ENCODE measurements around the gene KMT2C. TPM values are rescaled to one million over a fixed set of nuclear protein-coding genes. Genes with fewer than 3 reads are reported as not detected.
"Not testable (repeated sequence)": the region's sequence is repeated elsewhere in the genome, so short reads cannot be mapped to it uniquely, and the experiment has no call there.

The KMT2C gene
- total RNA-seq, 4 donors from 2014 or later, result 44.1 to 67.6 (median 63.9) TPM

DNA sequence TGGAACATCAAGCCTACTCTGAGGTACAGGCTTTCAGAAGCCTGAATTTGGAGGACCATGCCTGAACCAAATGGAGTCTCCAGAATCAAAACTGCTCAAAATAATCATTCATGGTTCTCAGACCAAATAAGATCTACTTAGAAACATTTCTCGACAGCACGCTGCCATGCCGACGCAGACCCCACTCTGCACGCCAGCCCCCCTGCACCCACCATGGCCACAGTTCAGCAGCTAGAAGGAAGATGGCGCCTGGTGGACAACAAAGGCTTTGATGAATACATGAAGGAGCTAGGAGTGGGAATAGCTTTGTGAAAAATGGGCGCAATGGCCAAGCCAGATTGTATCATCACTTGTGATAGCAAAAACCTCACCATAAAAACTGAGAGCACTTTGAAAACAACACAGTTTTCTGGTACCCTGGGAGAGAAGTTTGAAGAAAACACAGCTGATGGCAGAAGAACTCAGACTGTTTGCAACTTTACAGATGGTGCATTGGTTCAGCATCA, 6.6 kb upstream of the KMT2C start:
- in situ Hi-C loops (cut with MboI; ENCODE audit: low sequenced_read_pairs in 4 of 4) (no loop called here), intact Hi-C loops (cut with DNase I; ENCODE audit: low total_unique reads) (no loop called here)
- H3K36me3 ChIP-seq, result no peaks in the 10 kb centered on the region
- no peaks in the 10 kb centered on the region for H3K27me3 ChIP-seq
- H3K4me3 ChIP-seq, result no peak overlapping the region
- H3K4me1 ChIP-seq, result peaks cover 0 to 11% of the 10 kb centered on the region in 2 donors
- H3K27ac ChIP-seq, result no peak overlapping the region
- TF ChIP-seq POLR2A (IDR thresholded peaks at IDR 0.05), result no peak
- TF ChIP-seq CTCF (IDR thresholded peaks at IDR 0.05 in 4 of 5, conservative IDR thresholded peaks at IDR 0.05 in 1 of 5), result no peak
- DNase-seq (no peak), ATAC-seq (no peak)
- no peaks in the 10 kb centered on the region for H3K9me3 ChIP-seq

DNA sequence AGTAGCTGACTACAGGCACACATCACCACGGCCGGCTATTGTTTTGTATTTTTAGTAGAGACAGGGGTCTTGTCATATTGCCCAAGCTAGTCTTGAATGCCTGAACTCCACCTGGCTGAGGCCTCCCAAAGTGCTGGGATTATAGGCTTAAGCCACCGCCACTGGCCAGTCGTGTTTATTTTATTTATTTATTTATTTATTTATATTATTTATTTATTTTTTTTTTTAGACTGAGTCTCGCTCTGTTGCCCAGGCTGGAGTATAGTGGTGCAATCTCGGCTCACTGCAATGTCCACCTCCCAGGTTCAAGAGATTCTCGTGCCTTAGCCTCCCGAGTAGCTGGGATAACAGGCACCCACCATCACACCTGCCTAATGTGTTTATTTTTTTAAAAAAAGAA, 6.0 kb upstream of the KMT2C start:
- H3K27me3 ChIP-seq; H3K27ac ChIP-seq; intact Hi-C loops (cut with DNase I; ENCODE audit: low total_unique reads); in situ Hi-C loops (cut with MboI; ENCODE audit: low sequenced_read_pairs in 4 of 4); H3K9me3 ChIP-seq; ATAC-seq; H3K36me3 ChIP-seq; DNase-seq; H3K4me3 ChIP-seq: not testable (repeated sequence)
- peaks cover 0 to 15% of the 10 kb centered on the region in 2 donors for H3K4me1 ChIP-seq

GRCh38 chr7:152441168-152441567, 5.4 kb upstream of the KMT2C start:
- H3K9me3 ChIP-seq; H3K4me3 ChIP-seq; H3K27me3 ChIP-seq; H3K27ac ChIP-seq; H3K36me3 ChIP-seq; in situ Hi-C loops (cut with MboI; ENCODE audit: low sequenced_read_pairs in 4 of 4); DNase-seq; ATAC-seq; intact Hi-C loops (cut with DNase I; ENCODE audit: low total_unique reads): not testable (repeated sequence)
- peaks cover 0 to 15% of the 10 kb centered on the region in 2 donors for H3K4me1 ChIP-seq

- Histone ChIP-seq H3K27ac (peak overlapping the region; percentile 88 to 99 (median 91)), H3K4me3 (peak overlapping the region in 1 of 4 donors; percentile 28), H3K4me1 (peaks cover 8 to 23% of the 10 kb centered on the region in 2 donors)
- H3K27me3 ChIP-seq; DNase-seq; ATAC-seq; in situ Hi-C loops (cut with MboI; ENCODE audit: low sequenced_read_pairs in 4 of 4); H3K9me3 ChIP-seq; H3K36me3 ChIP-seq: not testable (repeated sequence)
- intact Hi-C loops (cut with DNase I; ENCODE audit: low total_unique reads), result loop anchor here (10.0 kb wide), 1 partner anchor 267 kb away; no protein-coding TSS in a partner anchor
Measured at GRCh38 chr7:152438017-152438416, 2.2 kb upstream of the KMT2C start.

GRCh38 chr7:152436931-152437575, 1.2 kb upstream of the KMT2C start:
- ATAC-seq; DNase-seq; H3K36me3 ChIP-seq; in situ Hi-C loops (cut with MboI; ENCODE audit: low sequenced_read_pairs in 4 of 4); H3K27me3 ChIP-seq; H3K9me3 ChIP-seq: not testable (repeated sequence)
- peak overlapping the region; percentile 88 to 99 (median 91) for H3K27ac ChIP-seq
- intact Hi-C loops (cut with DNase I; ENCODE audit: low total_unique reads), result loop anchor here (1.0 to 10.0 kb wide), 2 partner anchors 26 to 268 kb away; no protein-coding TSS in a partner anchor
- H3K4me3 ChIP-seq, result peak overlapping the region; percentile 53 to 99 (median 58)
- H3K4me1 ChIP-seq, result peaks cover 17 to 32% of the 10 kb centered on the region in 2 donors

- peak; percentile 66 to 70 for ATAC-seq
- Histone ChIP-seq H3K9me3 (no peaks in the 10 kb centered on the region), H3K4me3 (peak overlapping the region; percentile 60 to 99 (median 82)), H3K36me3 (no peaks in the 10 kb centered on the region), H3K27ac (peak overlapping the region; percentile 92 to 100 (median 99)), H3K27me3 (no peaks in the 10 kb centered on the region), H3K4me1 (peaks cover 24 to 40% of the 10 kb centered on the region in 2 donors)
- in situ Hi-C loops (cut with MboI; ENCODE audit: low sequenced_read_pairs in 4 of 4), result no loop called here
- TF ChIP-seq CTCF (IDR thresholded peaks at IDR 0.05 in 4 of 5, conservative IDR thresholded peaks at IDR 0.05 in 1 of 5) (no peak), POLR2A (IDR thresholded peaks at IDR 0.05) (peak; percentile 57 to 59)
- intact Hi-C loops (cut with DNase I; ENCODE audit: low total_unique reads), result loop anchor here (1.0 to 10.0 kb wide), 2 partner anchors 27 to 268 kb away; no protein-coding TSS in a partner anchor
- peak; percentile 90 to 94 for DNase-seq
Measured at GRCh38 chr7:152436111-152436930, 518 bp upstream of the KMT2C start.

GRCh38 chr7:152434511-152435383, 1.1 kb downstream of the KMT2C start:
- ATAC-seq (peak; percentile 21), DNase-seq (peak in 1 of 2 donors; percentile 52)
- H3K36me3 ChIP-seq; in situ Hi-C loops (cut with MboI; ENCODE audit: low sequenced_read_pairs in 4 of 4); H3K9me3 ChIP-seq; H3K27me3 ChIP-seq: not testable (repeated sequence)
- peak overlapping the region; percentile 71 to 99 (median 92) for H3K4me3 ChIP-seq
- H3K27ac ChIP-seq, result peak overlapping the region; percentile 99 to 100 (median 100)
- intact Hi-C loops (cut with DNase I; ENCODE audit: low total_unique reads), result loop anchor here (2.0 to 10.0 kb wide), 2 partner anchors 98 to 270 kb away; no protein-coding TSS in a partner anchor
- peaks cover 40 to 54% of the 10 kb centered on the region in 2 donors for H3K4me1 ChIP-seq

Data from gastrocnemius medialis (tissue), 4 donors.